ENCODE results near the gene BOLA1. TPM values are rescaled to one million over a fixed set of nuclear protein-coding genes. Genes with fewer than 3 reads are reported as not detected.
"Not testable (repeated sequence)": the region's sequence is repeated elsewhere in the genome, so short reads cannot be mapped to it uniquely, and the experiment has no call there.

The BOLA1 gene
- total and polyA plus RNA-seq, 2 experiments from 2014 or later: 18.4 to 26.2 TPM

GRCh38 chr1:149937759-149938158, 38.4 kb downstream of the BOLA1 start (continued):
- TF ChIP-seq CTCF (conservative IDR thresholded peaks at IDR 0.05; ENCODE audit: low read depth in 2 of 2) (no peak), ZNF114 (CRISPR knock-in tag; IDR thresholded peaks at IDR 0.05) (no peak), EZH2 (IDR thresholded peaks at IDR 0.05; ENCODE audit: low read depth, unreplicated experiment) (no peak), CREB1 (CRISPR knock-in tag; IDR thresholded peaks at IDR 0.05; ENCODE audit: low read depth) (no peak)

- not testable (repeated sequence) for H3K9me2 ChIP-seq (ENCODE audit: insufficient read depth); ATAC-seq; H3K36me3 ChIP-seq (ENCODE audit: insufficient read depth); H3K79me2 ChIP-seq (replicated peaks; ENCODE audit: insufficient read depth); DNase-seq (ENCODE audit: low spot score); H2AFZ ChIP-seq; H3F3A ChIP-seq (replicated peaks; ENCODE audit: low read depth); H3K9me3 Mint-ChIP-seq; H4K20me1 ChIP-seq (replicated peaks; ENCODE audit: insufficient read depth); H3K27me3 ChIP-seq (ENCODE audit: insufficient read depth); H3K36me3 Mint-ChIP-seq (ENCODE audit: low read depth)
- peak overlapping the region; percentile 55 for H3K4me3 Mint-ChIP-seq
- H3K4me1 Mint-ChIP-seq: peaks cover 65% of the 10 kb centered on the region
- H3K4me1 ChIP-seq (ENCODE audit: insufficient read depth): peaks cover 55% of the 10 kb centered on the region
- peak overlapping the region; percentile 93 for H3K27ac ChIP-seq (ENCODE audit: low read depth)
- H3K4me3 ChIP-seq: peak overlapping the region; percentile 29
- peak overlapping the region; percentile 99 for H3K27ac Mint-ChIP-seq
- H3K27me3 Mint-ChIP-seq (ENCODE audit: insufficient read depth, low read depth, poor library complexity): peaks cover 13% of the 10 kb centered on the region
- peak overlapping the region; percentile 79 for H3K4me2 ChIP-seq
Observed at GRCh38 chr1:149938668-149939003, 39.3 kb downstream of the BOLA1 start.

GRCh38 chr1:149940427-149940826, 41.1 kb downstream of the BOLA1 start:
- ATAC-seq: no peak
- H3K4me1 Mint-ChIP-seq: peaks cover 70% of the 10 kb centered on the region
- TF ChIP-seq ZNF331 (CRISPR knock-in tag; IDR thresholded peaks at IDR 0.05; ENCODE audit: low read depth) (no peak), STAT1 (IDR thresholded peaks at IDR 0.05; ENCODE audit: unreplicated experiment) (no peak), CREB1 (CRISPR knock-in tag; IDR thresholded peaks at IDR 0.05; ENCODE audit: low read depth) (no peak), ETS1 (IDR thresholded peaks at IDR 0.05) (no peak), REST (IDR thresholded peaks at IDR 0.05; ENCODE audit: unreplicated experiment) (no peak), JUNB (IDR thresholded peaks at IDR 0.05; ENCODE audit: unreplicated experiment) (no peak), EZH2phosphoT487 (IDR thresholded peaks at IDR 0.05; ENCODE audit: unreplicated experiment) (no peak), ZNF114 (CRISPR knock-in tag; IDR thresholded peaks at IDR 0.05) (no peak), NANOG (IDR thresholded peaks at IDR 0.05; ENCODE audit: borderline replicate concordance) (no peak), EZH2 (IDR thresholded peaks at IDR 0.05; ENCODE audit: low read depth, unreplicated experiment) (no peak)

More at GRCh38 chr1:149940427-149940826, 41.1 kb downstream of the BOLA1 start:
- Histone ChIP-seq H3K4me2 (no peak overlapping the region), H3K4me1 (ENCODE audit: insufficient read depth) (peaks cover 55% of the 10 kb centered on the region), H3K36me3 (ENCODE audit: insufficient read depth) (peaks cover 5% of the 10 kb centered on the region; the same call in 1 of the 2 replicates), H4K20me1 (replicated peaks; ENCODE audit: insufficient read depth) (no peaks in the 10 kb centered on the region), H2AFZ (no peak overlapping the region), H3K79me2 (replicated peaks; ENCODE audit: insufficient read depth) (no peaks in the 10 kb centered on the region), H3K27ac (ENCODE audit: low read depth) (peak overlapping the region; percentile 93; the same call in 1 of the 2 replicates), H3F3A (replicated peaks; ENCODE audit: low read depth) (peaks cover 9% of the 10 kb centered on the region; the same call in 1 of the 2 replicates), H3K4me3 (no peak overlapping the region), H3K27me3 (ENCODE audit: insufficient read depth) (no peaks in the 10 kb centered on the region), H3K9me2 (ENCODE audit: insufficient read depth) (no peaks in the 10 kb centered on the region)
- H3K27me3 Mint-ChIP-seq (ENCODE audit: insufficient read depth, low read depth, poor library complexity): peaks cover 9% of the 10 kb centered on the region
- H3K36me3 Mint-ChIP-seq (ENCODE audit: low read depth): peaks cover 11% of the 10 kb centered on the region
- no peak overlapping the region; the same call in 2 of the 3 replicates for H3K4me3 Mint-ChIP-seq
- H3K27ac Mint-ChIP-seq: peak overlapping the region; percentile 53
- H3K9me3 Mint-ChIP-seq: no peaks in the 10 kb centered on the region
- DNase-seq (ENCODE audit: low spot score): no peak
